SU-DHL-6 (cell line): Measurements from ENCODE around the gene THBS2.

ENCODE experiments used
- EZH2phosphoT487 ChIP-seq: fragments of 200-600 bp; sonication (generic), shearing (Covaris generic); conservative IDR thresholded peaks from 2 replicates; pipeline ENCODE4 v1.6.1; 2018; ENCODE audit warnings: mild to moderate bottlenecking, antibody characterized with exemption, low read length, moderate library complexity, mixed read lengths
- TF ChIP-seq, protein P1 (sequence below): fragments of 200-600 bp; sonication (generic); IDR thresholded peaks from one replicate; pipeline ENCODE4 v1.5.1; 2017; ENCODE audit warnings: antibody characterized with exemption, mild to moderate bottlenecking, low read length, moderate library complexity; ENCODE audit not compliant: insufficient read depth, poor library complexity, severe bottlenecking

DNA sequence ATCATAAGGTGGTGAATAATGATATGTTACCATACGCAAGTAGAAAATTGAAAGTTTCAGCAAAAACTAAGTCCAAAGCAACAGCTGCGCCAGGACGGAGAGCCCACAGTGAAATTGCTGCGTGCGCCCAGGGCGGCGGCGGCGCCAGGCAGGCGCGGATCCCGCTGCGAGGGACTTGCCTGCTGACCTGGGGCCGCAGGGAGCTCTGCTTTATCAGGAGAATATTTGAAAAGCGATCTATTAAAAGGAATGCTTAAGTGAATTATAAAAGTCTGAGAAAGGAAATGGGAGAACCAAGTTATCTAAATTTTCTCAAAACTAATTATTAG lies 85.4 kb downstream of the THBS2 start:
- TF ChIP-seq, protein P1, sequence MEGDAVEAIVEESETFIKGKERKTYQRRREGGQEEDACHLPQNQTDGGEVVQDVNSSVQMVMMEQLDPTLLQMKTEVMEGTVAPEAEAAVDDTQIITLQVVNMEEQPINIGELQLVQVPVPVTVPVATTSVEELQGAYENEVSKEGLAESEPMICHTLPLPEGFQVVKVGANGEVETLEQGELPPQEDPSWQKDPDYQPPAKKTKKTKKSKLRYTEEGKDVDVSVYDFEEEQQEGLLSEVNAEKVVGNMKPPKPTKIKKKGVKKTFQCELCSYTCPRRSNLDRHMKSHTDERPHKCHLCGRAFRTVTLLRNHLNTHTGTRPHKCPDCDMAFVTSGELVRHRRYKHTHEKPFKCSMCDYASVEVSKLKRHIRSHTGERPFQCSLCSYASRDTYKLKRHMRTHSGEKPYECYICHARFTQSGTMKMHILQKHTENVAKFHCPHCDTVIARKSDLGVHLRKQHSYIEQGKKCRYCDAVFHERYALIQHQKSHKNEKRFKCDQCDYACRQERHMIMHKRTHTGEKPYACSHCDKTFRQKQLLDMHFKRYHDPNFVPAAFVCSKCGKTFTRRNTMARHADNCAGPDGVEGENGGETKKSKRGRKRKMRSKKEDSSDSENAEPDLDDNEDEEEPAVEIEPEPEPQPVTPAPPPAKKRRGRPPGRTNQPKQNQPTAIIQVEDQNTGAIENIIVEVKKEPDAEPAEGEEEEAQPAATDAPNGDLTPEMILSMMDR = no peak
- no peak for TF ChIP-seq EZH2phosphoT487
